ENCODE data around the gene CRACR2A. TPM values are rescaled to one million over a fixed set of nuclear protein-coding genes. Genes with fewer than 3 reads are reported as not detected.

The CRACR2A gene
- total and polyA plus RNA-seq, 2 of the 8 experiments (the other 6 are each of a cell fraction or from before 2014, with no cell fraction given) = 0.85 to 3.2 TPM

GRCh38 chr12:3700861-3701260 is 52.0 kb downstream of the CRACR2A start:
- CTCF ChIA-PET (ENCODE audit: partially characterized antibody) = interaction anchor here (1.5 to 2.1 kb wide), 2 partner anchors 52 to 77 kb away, joined by 4 to 6 read pairs; partner anchors contain the start of gene CRACR2A
- DNase-seq (ENCODE audit: low read depth in 1 of 2, low spot score in 2 of 2) (no peak), FAIRE-seq (no peak)
- Histone ChIP-seq H3K4me2 (ENCODE audit: insufficient read depth in 1 of 2, low read depth in 2 of 2, low read length in 2 of 2) (no peak overlapping the region), H3K79me1 (ENCODE audit: low read depth, low read length) (no peaks in the 10 kb centered on the region), H3K4ac (replicated peaks; ENCODE audit: insufficient read length, low read depth, low read length) (no peak overlapping the region), H2BK15ac (ENCODE audit: low read length) (no peak overlapping the region), H4K8ac (ENCODE audit: extremely low read depth, insufficient read depth, low read length) (no peak overlapping the region), H2BK5ac (ENCODE audit: low read depth, low read length) (no peak overlapping the region), H3K27me3 (replicated peaks in 1 of 4; ENCODE audit: control insufficient read depth in 3 of 4, extremely low read depth in 1 of 4, insufficient read depth in 3 of 4, low read length in 3 of 4) (no peaks in the 10 kb centered on the region), H2BK120ac (replicated peaks; ENCODE audit: low read depth, low read length) (no peak overlapping the region), H3K56ac (replicated peaks; ENCODE audit: insufficient read length, low read depth, low read length) (no peak overlapping the region), H3K18ac (ENCODE audit: extremely low read depth, low read length) (no peak overlapping the region), H2BK12ac (ENCODE audit: low read depth, low read length) (no peak overlapping the region), H2AFZ (ENCODE audit: low read length) (no peak overlapping the region), H4K20me1 (replicated peaks in 1 of 2; ENCODE audit: control insufficient read depth in 1 of 2, insufficient read depth in 2 of 2, low read length in 2 of 2) (no peaks in the 10 kb centered on the region), H3K9me3 (ENCODE audit: insufficient read depth in 2 of 2, low read depth in 1 of 2, low read length in 1 of 2) (peaks cover 2 to 3% of the 10 kb centered on the region in 2 experiments; a peak in 3 of 4 replicates), H3K23me2 (ENCODE audit: low read depth, low read length) (no peaks in the 10 kb centered on the region), H4K5ac (ENCODE audit: insufficient read length, low read depth, low read length) (no peak overlapping the region), H3K4me1 (replicated peaks in 1 of 4; ENCODE audit: control insufficient read depth in 3 of 4, insufficient read depth in 4 of 4, low read length in 3 of 4) (peaks cover 0 to 4% (median under 1%) of the 10 kb centered on the region in 4 experiments; a peak in 1 of 7 replicates), H3K23ac (ENCODE audit: insufficient read length) (no peak overlapping the region), H3K79me2 (ENCODE audit: control insufficient read depth in 1 of 2, insufficient read depth in 2 of 2, low read length in 2 of 2) (no peaks in the 10 kb centered on the region), H3K36me3 (ENCODE audit: control insufficient read depth in 2 of 4, insufficient read depth in 4 of 4, low read length in 3 of 4) (no peaks in the 10 kb centered on the region), H3K4me3 (ENCODE audit: extremely low read depth in 1 of 4, insufficient read depth in 2 of 4, low read depth in 3 of 4, low read length in 4 of 4) (no peak overlapping the region), H4K91ac (replicated peaks; ENCODE audit: insufficient read length, low read length) (no peak overlapping the region), H3K27ac (ENCODE audit: low read depth, low read length) (no peak overlapping the region), H3K9ac (replicated peaks in 1 of 4; ENCODE audit: extremely low read depth in 1 of 4, low read depth in 3 of 4, low read length in 3 of 4) (no peak overlapping the region), H2BK20ac (ENCODE audit: low read length) (no peak overlapping the region), H3K14ac (ENCODE audit: insufficient read length) (no peak overlapping the region), H2AK5ac (ENCODE audit: low read depth, low read length) (no peak overlapping the region)
- POLR2A ChIA-PET (ENCODE audit: partially characterized antibody) = no interaction called here
- TF ChIP-seq CBX5 (IDR thresholded peaks at IDR 0.05; ENCODE audit: low read depth, low read length) = no peak
- no peak for TF ChIP-seq FOSL1 (IDR thresholded peaks at IDR 0.05; ENCODE audit: insufficient read depth, low read depth, low read length)
- no peak for TF ChIP-seq MAX (IDR thresholded peaks at IDR 0.05)
- no peak for TF ChIP-seq HDAC2 (IDR thresholded peaks at IDR 0.05; ENCODE audit: borderline replicate concordance in 1 of 2, low read depth in 2 of 2, low read length in 2 of 2)
- TF ChIP-seq RNF2 (IDR thresholded peaks at IDR 0.05; ENCODE audit: borderline replicate concordance, low read depth, low read length, missing control alignments, poor library complexity, severe bottlenecking) = no peak
- 71% methylated on average over 1 of the region's 1 CpG; no CpG with 5 or more reads in 1 of the 2 experiments for WGBS, 2 experiments (ENCODE audit: extremely low coverage in 1 of 2, insufficient coverage in 1 of 2, insufficient read length in 1 of 2, insufficient replicate concordance in 2 of 2, low coverage in 1 of 2, low lambda C conversion rate in 2 of 2, missing lambda C conversion rate in 1 of 2)
